Lower lobe of right lung (tissue), 2 donors: ENCODE results near the gene IFRD2. TPM values are rescaled to one million over a fixed set of nuclear protein-coding genes. Genes with fewer than 3 reads are reported as not detected.
A peak's percentile ranks its signal among the peaks of the same experiment; 100 is the strongest.

Experiments
- ATAC-seq, 2 donors: fragments of 200-7000 bp; cut with Tn5 transposase; one replicate each; pipeline ENCODE4 v1.9.1; 2020 to 2022; ENCODE audit warnings: mild to moderate bottlenecking in 2 of 2, moderate library complexity in 2 of 2
- DNase-seq: peaks from one replicate; pipeline ENCODE4 v3.0.0-alpha.2; 2020
- H3K27ac ChIP-seq: fragments of 200-600 bp; one replicate; pipeline ENCODE4 v1.8.0; 2022
- H3K27me3 ChIP-seq: fragments of 200-600 bp; one replicate; pipeline ENCODE4 v1.8.0; 2022; ENCODE audit warnings: low read depth
- H3K36me3 ChIP-seq: fragments of 200-600 bp; one replicate; pipeline ENCODE4 v1.8.0; 2022; ENCODE audit warnings: mild to moderate bottlenecking
- H3K4me1 ChIP-seq: fragments of 200-600 bp; one replicate; pipeline ENCODE4 v1.8.0; 2022
- H3K4me3 ChIP-seq: fragments of 200-600 bp; one replicate; pipeline ENCODE4 v1.8.0; 2022; ENCODE audit warnings: mild to moderate bottlenecking
- H3K9me3 ChIP-seq: fragments of 200-600 bp; one replicate; pipeline ENCODE4 v1.8.0; 2022
- intact Hi-C: fragments of 100-400 bp; cut with DNase I; formaldehyde crosslinking; loops from one replicate; pipeline ENCODE4 v1.11.0; 2022
- long read RNA-seq: library from polyadenylated mRNA; unstranded; transcript quantifications from one replicate; pipeline ENCODE4 v2.0.0, GENCODE V29; 2021
- total RNA-seq: library from RNA; stranded (reverse); fragmentation: NEBNext Ultra II Directional; extraction: Animal tissue kit (Norgen Biotek cat#: 25700); gene quantifications from one replicate; pipeline ENCODE4 v1.2.1, GENCODE V29; 2021
- TF ChIP-seq, protein P1 (sequence below): fragments of 200-600 bp; IDR thresholded peaks from one replicate; pipeline ENCODE4 v1.8.0; 2022; ENCODE audit warnings: antibody characterized with exemption, mild to moderate bottlenecking
- donor health status: DM: no; HTN: yes; CAD: no; lungs with severe emphysema.

Gene IFRD2, protein sequence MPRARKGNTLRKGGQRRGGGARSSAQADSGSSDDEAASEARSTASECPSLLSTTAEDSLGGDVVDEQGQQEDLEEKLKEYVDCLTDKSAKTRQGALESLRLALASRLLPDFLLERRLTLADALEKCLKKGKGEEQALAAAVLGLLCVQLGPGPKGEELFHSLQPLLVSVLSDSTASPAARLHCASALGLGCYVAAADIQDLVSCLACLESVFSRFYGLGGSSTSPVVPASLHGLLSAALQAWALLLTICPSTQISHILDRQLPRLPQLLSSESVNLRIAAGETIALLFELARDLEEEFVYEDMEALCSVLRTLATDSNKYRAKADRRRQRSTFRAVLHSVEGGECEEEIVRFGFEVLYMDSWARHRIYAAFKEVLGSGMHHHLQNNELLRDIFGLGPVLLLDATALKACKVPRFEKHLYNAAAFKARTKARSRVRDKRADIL
- 66.9 TPM for total RNA-seq
- long read RNA-seq, transcript IFRD2-202 (12 exons, 2,109 nt), result major isoform, 173 of 237 reads
- long read RNA-seq, partial matches to known transcripts, result 30 of 237 reads
- long read RNA-seq, other reads (novel, unspliced or antisense), result 34 of 237 reads

GRCh38 chr3:50292159-50293078, at the start of gene IFRD2:
Gene IFRD2, minus strand, starts transcription at chr3:50292429. Its CDS starts 155 bp downstream, at chr3:50292274.
- H3K36me3 ChIP-seq, result peaks cover 32% of the 10 kb centered on the region
- ATAC-seq (peak; percentile 97), DNase-seq (peak; percentile 99)
- H3K9me3 ChIP-seq, result no peaks in the 10 kb centered on the region
- intact Hi-C loops, result no loop called here
- H3K4me1 ChIP-seq, result peaks cover 26% of the 10 kb centered on the region
- peak within 1 kb of the TSS; percentile 87 for H3K27ac ChIP-seq
- H3K27me3 ChIP-seq, result no peaks in the 10 kb centered on the region
- peak within 1 kb of the TSS; percentile 70 for H3K4me3 ChIP-seq
- TF ChIP-seq, protein P1, sequence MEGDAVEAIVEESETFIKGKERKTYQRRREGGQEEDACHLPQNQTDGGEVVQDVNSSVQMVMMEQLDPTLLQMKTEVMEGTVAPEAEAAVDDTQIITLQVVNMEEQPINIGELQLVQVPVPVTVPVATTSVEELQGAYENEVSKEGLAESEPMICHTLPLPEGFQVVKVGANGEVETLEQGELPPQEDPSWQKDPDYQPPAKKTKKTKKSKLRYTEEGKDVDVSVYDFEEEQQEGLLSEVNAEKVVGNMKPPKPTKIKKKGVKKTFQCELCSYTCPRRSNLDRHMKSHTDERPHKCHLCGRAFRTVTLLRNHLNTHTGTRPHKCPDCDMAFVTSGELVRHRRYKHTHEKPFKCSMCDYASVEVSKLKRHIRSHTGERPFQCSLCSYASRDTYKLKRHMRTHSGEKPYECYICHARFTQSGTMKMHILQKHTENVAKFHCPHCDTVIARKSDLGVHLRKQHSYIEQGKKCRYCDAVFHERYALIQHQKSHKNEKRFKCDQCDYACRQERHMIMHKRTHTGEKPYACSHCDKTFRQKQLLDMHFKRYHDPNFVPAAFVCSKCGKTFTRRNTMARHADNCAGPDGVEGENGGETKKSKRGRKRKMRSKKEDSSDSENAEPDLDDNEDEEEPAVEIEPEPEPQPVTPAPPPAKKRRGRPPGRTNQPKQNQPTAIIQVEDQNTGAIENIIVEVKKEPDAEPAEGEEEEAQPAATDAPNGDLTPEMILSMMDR, result no peak

- intact Hi-C loops, result no loop called here
- no peak for ATAC-seq
- Histone ChIP-seq H3K9me3 (no peaks in the 10 kb centered on the region), H3K27ac (peak overlapping the region; percentile 98), H3K36me3 (no peaks in the 10 kb centered on the region), H3K4me3 (peak overlapping the region; percentile 84), H3K27me3 (no peaks in the 10 kb centered on the region), H3K4me1 (peaks cover 60% of the 10 kb centered on the region)
- TF ChIP-seq, protein P1, result no peak
- DNase-seq, result peak; percentile 58
Observed at GRCh38 chr3:50341537-50341936, 49.3 kb upstream of the IFRD2 start.

- H3K27ac ChIP-seq, result peak within 1 kb of the TSS; percentile 98
- TF ChIP-seq, protein P1, result no peak
- peak within 1 kb of the TSS; percentile 84 for H3K4me3 ChIP-seq
- H3K36me3 ChIP-seq, result no peaks in the 10 kb centered on the region
- intact Hi-C loops, result no loop called here
- ATAC-seq (peak; percentile 58 to 61), DNase-seq (peak; percentile 89)
- H3K4me1 ChIP-seq, result peaks cover 60% of the 10 kb centered on the region
- no peaks in the 10 kb centered on the region for H3K27me3 ChIP-seq
- no peaks in the 10 kb centered on the region for H3K9me3 ChIP-seq
Observed at GRCh38 chr3:50340448-50341329, 48.5 kb upstream of the IFRD2 start, which contains the start of gene RASSF1. Gene RASSF1, minus strand, starts transcription at chr3:50340836. Its CDS starts 31 bp downstream, at chr3:50340805.

GRCh38 chr3:50340147-50340447, 47.9 kb upstream of the IFRD2 start:
- ATAC-seq, result no peak
- TF ChIP-seq, protein P1, result no peak

More at GRCh38 chr3:50340147-50340447, 47.9 kb upstream of the IFRD2 start:
- Histone ChIP-seq H3K27me3 (no peaks in the 10 kb centered on the region), H3K4me1 (peaks cover 60% of the 10 kb centered on the region), H3K4me3 (peak overlapping the region; percentile 84), H3K9me3 (no peaks in the 10 kb centered on the region), H3K36me3 (no peaks in the 10 kb centered on the region), H3K27ac (peak overlapping the region; percentile 98)
- no peak for DNase-seq
- intact Hi-C loops, result no loop called here
